Neutrophil (primary cell): ENCODE results near the gene KRT24.

Experiments used
- H3K27ac ChIP-seq: fragments of 200-600 bp; sonication (generic); 2 replicates; pipeline ENCODE4 v1.5.1; 2016; ENCODE audit warnings: mild to moderate bottlenecking, moderate library complexity
- H3K27me3 ChIP-seq: fragments of 200-600 bp; sonication (generic); 2 replicates; pipeline ENCODE4 v1.6.0; 2016; ENCODE audit warnings: mild to moderate bottlenecking
- H3K36me3 ChIP-seq: fragments of 200-600 bp; sonication (generic); 2 replicates; pipeline ENCODE4 v1.5.1; 2017
- H3K4me1 ChIP-seq, 2 experiments: fragments of 200-600 bp in 1 of 2; sonication (generic) in 1 of 2; 1 replicate in 1 of 2; 2 replicates in 1 of 2; pipeline versions ENCODE4 v1.5.1 to v1.6.1; 2013 to 2016; ENCODE audit warnings: low read depth in 1 of 2, low read length in 1 of 2, mild to moderate bottlenecking in 1 of 2, moderate library complexity in 1 of 2; ENCODE audit not compliant: control insufficient read depth in 1 of 2, insufficient read depth in 1 of 2
- H3K4me3 ChIP-seq, 2 experiments: fragments of 200-600 bp in 1 of 2; sonication (generic) in 1 of 2; 1 replicate in 1 of 2; 2 replicates in 1 of 2; pipeline ENCODE4 v1.5.1; 2013 to 2016; ENCODE audit warnings: low read depth in 1 of 2, low read length in 1 of 2, mild to moderate bottlenecking in 1 of 2, moderate library complexity in 1 of 2
- H3K9me3 ChIP-seq: fragments of 200-600 bp; sonication (generic); 2 replicates; pipeline ENCODE4 v1.5.1; 2016
- TF ChIP-seq, protein P1 (sequence below): fragments of 200-600 bp; sonication (generic); IDR thresholded peaks from 2 replicates; pipeline ENCODE4 v1.5.1; 2016; ENCODE audit warnings: antibody characterized with exemption

KRT24 gene

DNA sequence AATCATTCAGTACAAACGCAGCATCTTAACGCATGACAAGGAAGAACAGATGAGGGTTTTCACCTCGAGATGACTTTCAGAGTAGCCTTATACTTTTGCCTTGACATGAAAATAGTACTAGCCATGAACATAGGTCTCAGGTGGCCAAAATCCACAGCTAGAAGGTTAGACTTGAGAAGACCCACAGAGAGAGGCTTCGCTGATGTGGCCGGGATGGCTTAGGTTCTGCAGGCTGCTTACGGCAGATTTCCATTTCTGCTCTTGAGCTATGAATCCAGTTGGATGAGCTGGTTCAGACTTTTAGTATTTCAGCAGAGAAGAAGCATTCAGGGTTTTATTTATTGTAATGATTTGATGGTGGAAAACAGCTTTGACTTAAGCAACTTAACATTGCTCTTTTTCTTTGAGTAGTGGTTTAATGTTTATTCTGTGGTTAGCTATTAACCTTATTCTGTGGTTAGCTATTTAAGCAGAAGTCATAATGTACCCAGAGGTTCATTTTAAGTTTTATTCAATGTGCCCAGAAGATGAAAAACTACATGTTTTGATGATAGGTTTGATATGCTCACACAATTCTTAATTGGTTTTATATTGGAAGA is 7.6 kb downstream of the KRT24 start:
- H3K27ac ChIP-seq = no peak overlapping the region
- TF ChIP-seq, protein P1, sequence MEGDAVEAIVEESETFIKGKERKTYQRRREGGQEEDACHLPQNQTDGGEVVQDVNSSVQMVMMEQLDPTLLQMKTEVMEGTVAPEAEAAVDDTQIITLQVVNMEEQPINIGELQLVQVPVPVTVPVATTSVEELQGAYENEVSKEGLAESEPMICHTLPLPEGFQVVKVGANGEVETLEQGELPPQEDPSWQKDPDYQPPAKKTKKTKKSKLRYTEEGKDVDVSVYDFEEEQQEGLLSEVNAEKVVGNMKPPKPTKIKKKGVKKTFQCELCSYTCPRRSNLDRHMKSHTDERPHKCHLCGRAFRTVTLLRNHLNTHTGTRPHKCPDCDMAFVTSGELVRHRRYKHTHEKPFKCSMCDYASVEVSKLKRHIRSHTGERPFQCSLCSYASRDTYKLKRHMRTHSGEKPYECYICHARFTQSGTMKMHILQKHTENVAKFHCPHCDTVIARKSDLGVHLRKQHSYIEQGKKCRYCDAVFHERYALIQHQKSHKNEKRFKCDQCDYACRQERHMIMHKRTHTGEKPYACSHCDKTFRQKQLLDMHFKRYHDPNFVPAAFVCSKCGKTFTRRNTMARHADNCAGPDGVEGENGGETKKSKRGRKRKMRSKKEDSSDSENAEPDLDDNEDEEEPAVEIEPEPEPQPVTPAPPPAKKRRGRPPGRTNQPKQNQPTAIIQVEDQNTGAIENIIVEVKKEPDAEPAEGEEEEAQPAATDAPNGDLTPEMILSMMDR = no peak
- H3K4me3 ChIP-seq = no peak overlapping the region

DNA sequence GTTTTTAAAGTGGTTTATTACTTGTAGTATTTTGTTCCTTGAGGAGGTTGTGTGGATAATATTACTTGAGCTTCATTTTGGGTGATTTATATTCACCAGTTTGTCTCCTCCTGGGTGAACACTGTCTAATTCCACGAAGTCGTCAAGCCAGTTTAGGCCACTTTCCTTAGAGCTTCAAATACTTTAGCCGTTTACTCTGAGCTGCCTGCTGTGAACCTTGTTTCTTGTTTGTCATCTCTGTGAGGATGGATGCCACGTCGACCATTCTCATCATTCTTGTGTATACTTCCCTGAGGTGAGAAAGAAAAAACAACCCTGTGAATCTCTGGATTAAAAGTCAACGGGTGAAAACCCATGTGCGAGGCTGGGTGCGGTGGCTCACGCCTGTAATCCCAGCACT is 9.0 kb downstream of the KRT24 start:
- TF ChIP-seq, protein P1 = no peak
- peaks cover 100% of the 10 kb centered on the region for H3K27me3 ChIP-seq
- no peaks in the 10 kb centered on the region for H3K9me3 ChIP-seq
- H3K4me3 ChIP-seq = no peak overlapping the region
- H3K4me1 ChIP-seq = no peaks in the 10 kb centered on the region
- H3K27ac ChIP-seq = no peak overlapping the region
- H3K36me3 ChIP-seq = no peaks in the 10 kb centered on the region

More for the DNA sequence above, 7.6 kb downstream of the KRT24 start:
- Histone ChIP-seq H3K9me3 (no peaks in the 10 kb centered on the region), H3K4me1 (no peaks in the 10 kb centered on the region), H3K36me3 (no peaks in the 10 kb centered on the region), H3K27me3 (peaks cover 100% of the 10 kb centered on the region)

DNA sequence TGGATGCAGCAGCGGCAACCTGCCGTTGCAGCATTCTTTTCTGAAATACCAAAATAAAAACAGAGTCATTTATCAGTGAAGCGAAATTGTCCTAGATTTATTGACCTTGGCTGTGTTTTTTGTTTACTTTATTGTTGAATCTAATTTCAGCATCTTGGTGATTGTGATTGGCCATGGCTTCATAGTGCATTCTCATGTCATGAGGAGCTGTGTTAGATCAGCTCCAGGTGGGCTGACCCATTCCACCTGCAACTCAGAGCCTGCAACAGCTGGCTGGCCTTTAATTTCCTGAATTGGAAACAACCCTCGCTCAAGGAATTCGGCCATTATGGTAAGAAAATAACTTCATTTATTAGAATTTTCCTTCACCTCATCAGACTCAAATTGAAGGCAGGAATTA is 16.4 kb downstream of the KRT24 start:
- Histone ChIP-seq H3K36me3 (no peaks in the 10 kb centered on the region), H3K4me1 (no peaks in the 10 kb centered on the region), H3K27ac (no peak overlapping the region), H3K27me3 (peaks cover 79% of the 10 kb centered on the region), H3K4me3 (no peak overlapping the region), H3K9me3 (no peaks in the 10 kb centered on the region)
- TF ChIP-seq, protein P1 = no peak

DNA sequence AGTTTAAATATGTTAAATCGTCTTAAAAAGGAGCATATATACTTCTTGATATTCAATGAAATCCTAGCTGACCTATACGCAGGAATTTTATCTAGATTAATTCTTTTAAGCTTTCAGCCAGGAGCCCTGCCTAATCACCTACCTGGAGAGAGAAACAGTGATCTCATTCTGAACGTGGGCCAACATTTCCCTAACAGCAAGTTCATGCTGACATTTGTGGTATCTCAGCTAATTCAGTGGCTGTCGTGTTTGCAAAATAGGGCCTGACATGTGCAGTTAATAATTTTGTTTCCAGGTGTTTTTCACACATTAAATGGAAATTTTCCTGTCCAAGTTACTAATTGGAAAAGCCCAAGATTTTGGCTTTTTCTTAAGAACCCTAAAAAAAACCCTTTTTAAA is 17.4 kb downstream of the KRT24 start:
- peaks cover 79% of the 10 kb centered on the region for H3K27me3 ChIP-seq
- TF ChIP-seq, protein P1 = no peak
- H3K4me3 ChIP-seq = no peak overlapping the region
- no peaks in the 10 kb centered on the region for H3K4me1 ChIP-seq
- H3K27ac ChIP-seq = no peak overlapping the region
- no peaks in the 10 kb centered on the region for H3K9me3 ChIP-seq
- H3K36me3 ChIP-seq = no peaks in the 10 kb centered on the region

DNA sequence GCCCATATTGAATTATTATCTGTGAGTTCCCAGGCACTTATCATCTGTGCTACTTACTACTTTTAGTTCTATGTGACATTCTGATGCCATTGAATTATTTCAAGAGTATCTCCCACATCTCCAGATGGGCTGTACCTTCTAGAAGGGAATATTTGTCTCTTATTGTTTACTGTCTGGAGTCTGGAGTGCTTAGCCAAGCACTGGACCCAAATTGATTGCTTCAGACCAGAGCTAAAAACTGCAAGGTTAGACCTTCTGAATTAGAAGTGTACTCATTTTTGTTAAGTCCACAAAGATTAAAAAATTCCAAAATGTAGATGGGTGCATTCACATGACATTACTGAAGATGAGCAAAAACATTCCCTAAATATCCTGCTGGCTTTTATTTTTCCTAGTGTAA is 22.6 kb downstream of the KRT24 start:
- Histone ChIP-seq H3K9me3 (no peaks in the 10 kb centered on the region), H3K4me1 (no peaks in the 10 kb centered on the region), H3K27ac (no peak overlapping the region), H3K4me3 (no peak overlapping the region), H3K36me3 (no peaks in the 10 kb centered on the region), H3K27me3 (peaks cover 92% of the 10 kb centered on the region)
- TF ChIP-seq, protein P1 = no peak

DNA sequence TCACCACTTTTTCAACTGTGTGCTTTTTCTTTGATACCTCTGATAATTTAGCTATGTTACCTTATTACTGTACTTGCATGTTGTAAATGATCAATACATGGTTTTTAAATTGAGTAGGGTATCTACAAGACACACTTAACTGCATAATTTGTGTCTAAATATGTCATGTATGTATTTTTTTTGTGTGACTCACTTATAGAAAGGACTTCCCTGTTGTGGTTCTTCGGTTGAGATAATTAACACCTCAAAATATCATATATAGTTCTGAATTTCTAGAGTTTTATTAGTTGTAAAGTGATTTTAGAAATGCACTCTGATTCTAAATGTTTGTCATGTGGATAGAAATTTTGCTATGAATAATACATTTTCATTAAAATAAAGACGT is 24.0 kb downstream of the KRT24 start:
- no peaks in the 10 kb centered on the region for H3K4me1 ChIP-seq
- H3K27ac ChIP-seq = no peak overlapping the region
- no peaks in the 10 kb centered on the region for H3K9me3 ChIP-seq
- peaks cover 92% of the 10 kb centered on the region for H3K27me3 ChIP-seq
- H3K36me3 ChIP-seq = no peaks in the 10 kb centered on the region
- no peak overlapping the region for H3K4me3 ChIP-seq
- TF ChIP-seq, protein P1 = no peak
